Mesendoderm (in vitro differentiated cells): ENCODE data around the gene ZNF70.

Experiments used
- DNase-seq: peaks from one replicate; pipeline ENCODE4 v3.0.0; 2013
- H2AK5ac ChIP-seq: 2 replicates; pipeline ENCODE4 v1.6.1; 2013; ENCODE audit warnings: low read length, inconsistent platforms
- H2BK120ac ChIP-seq: 2 replicates; pipeline ENCODE4 v1.6.1; 2013; ENCODE audit warnings: low read depth, mild to moderate bottlenecking, low read length, moderate library complexity, mixed read lengths
- H2BK15ac ChIP-seq: replicated peaks from 2 replicates; pipeline ENCODE4 v1.6.1; 2013; ENCODE audit warnings: low read depth, mild to moderate bottlenecking, moderate library complexity
- H2BK5ac ChIP-seq: 2 replicates; pipeline ENCODE4 v1.6.1; 2013; ENCODE audit warnings: low read length, inconsistent platforms
- H3K18ac ChIP-seq: 2 replicates; pipeline ENCODE4 v1.6.1; 2013; ENCODE audit warnings: mild to moderate bottlenecking, low read length, mixed read lengths
- H3K23ac ChIP-seq: one replicate; pipeline ENCODE4 v1.6.1; 2013; ENCODE audit warnings: low read length
- H3K27ac ChIP-seq: 2 replicates; pipeline ENCODE4 v1.5.1; 2013; ENCODE audit warnings: low read depth, mild to moderate bottlenecking, inconsistent platforms, low read length, moderate library complexity
- H3K27me3 ChIP-seq: 2 replicates; pipeline ENCODE4 v1.6.1; 2013; ENCODE audit warnings: low read length, control low read depth, mild to moderate bottlenecking, inconsistent platforms; ENCODE audit not compliant: insufficient read depth, poor library complexity
- H3K36me3 ChIP-seq: 2 replicates; pipeline ENCODE4 v1.6.1; 2013; ENCODE audit warnings: low read length, inconsistent platforms; ENCODE audit not compliant: control insufficient read depth, insufficient read depth
- H3K4ac ChIP-seq: one replicate; pipeline ENCODE4 v1.6.1; 2013; ENCODE audit warnings: low read depth, mild to moderate bottlenecking, low read length, moderate library complexity
- H3K4me1 ChIP-seq: 2 replicates; pipeline ENCODE4 v1.6.1; 2013; ENCODE audit warnings: low read depth, low read length, inconsistent platforms; ENCODE audit not compliant: control insufficient read depth
- H3K4me2 ChIP-seq: 2 replicates; pipeline ENCODE4 v1.6.1; 2013; ENCODE audit warnings: low read length
- H3K4me3 ChIP-seq: 2 replicates; pipeline ENCODE4 v1.5.1; 2013; ENCODE audit warnings: mild to moderate bottlenecking, low read length
- H3K56ac ChIP-seq: one replicate; pipeline ENCODE4 v1.6.1; 2013; ENCODE audit warnings: low read length
- H3K79me1 ChIP-seq: 2 replicates; pipeline ENCODE4 v1.6.1; 2013; ENCODE audit warnings: low read length, inconsistent platforms
- H3K79me2 ChIP-seq: 2 replicates; pipeline ENCODE4 v1.6.1; 2013; ENCODE audit warnings: mild to moderate bottlenecking, low read length; ENCODE audit not compliant: control insufficient read depth, insufficient read depth
- H3K9ac ChIP-seq: 2 replicates; pipeline ENCODE4 v1.6.1; 2013; ENCODE audit warnings: low read length, inconsistent platforms
- H4K5ac ChIP-seq: one replicate; pipeline ENCODE4 v1.6.1; 2013; ENCODE audit warnings: low read length
- H4K8ac ChIP-seq: one replicate; pipeline ENCODE4 v1.6.1; 2013; ENCODE audit warnings: low read depth, mild to moderate bottlenecking, control low read depth, low read length, moderate library complexity
- WGBS: extraction: QIAGEN DNeasy Blood & Tissue Kit; methylation state at CpG from one replicate; pipeline ENCODE4 v1.1.7; 2013; ENCODE audit warnings: low lambda C conversion rate, missing lambda C conversion rate; ENCODE audit not compliant: insufficient coverage; ENCODE audit errors: extremely low coverage; 5-methylcytosine and 5-hydroxymethylcytosine counted together

Gene ZNF70

GRCh38 chr22:23709107-23709506 is 41.8 kb downstream of the ZNF70 start:
- H2BK120ac ChIP-seq: no peak overlapping the region
- no peak overlapping the region for H3K56ac ChIP-seq
- no peak overlapping the region for H2AK5ac ChIP-seq
- H3K4ac ChIP-seq: no peak overlapping the region
- H3K79me2 ChIP-seq: no peaks in the 10 kb centered on the region
- no peak overlapping the region for H2BK15ac ChIP-seq
- H3K18ac ChIP-seq: no peak overlapping the region
- H3K4me2 ChIP-seq: no peak overlapping the region
- no peak overlapping the region for H3K27ac ChIP-seq
- peaks cover 4% of the 10 kb centered on the region for H3K79me1 ChIP-seq
- H3K4me1 ChIP-seq: no peaks in the 10 kb centered on the region
- peak; percentile 67 for DNase-seq
- no peak overlapping the region for H3K23ac ChIP-seq
- H3K4me3 ChIP-seq: no peak overlapping the region
- H4K8ac ChIP-seq: no peak overlapping the region
- WGBS: no CpG with 5 or more reads among the region's 2 CpGs
- no peaks in the 10 kb centered on the region for H3K27me3 ChIP-seq
- H4K5ac ChIP-seq: no peak overlapping the region
- no peak overlapping the region for H2BK5ac ChIP-seq
- peaks cover 5% of the 10 kb centered on the region for H3K36me3 ChIP-seq
- H3K9ac ChIP-seq: no peak overlapping the region

DNA sequence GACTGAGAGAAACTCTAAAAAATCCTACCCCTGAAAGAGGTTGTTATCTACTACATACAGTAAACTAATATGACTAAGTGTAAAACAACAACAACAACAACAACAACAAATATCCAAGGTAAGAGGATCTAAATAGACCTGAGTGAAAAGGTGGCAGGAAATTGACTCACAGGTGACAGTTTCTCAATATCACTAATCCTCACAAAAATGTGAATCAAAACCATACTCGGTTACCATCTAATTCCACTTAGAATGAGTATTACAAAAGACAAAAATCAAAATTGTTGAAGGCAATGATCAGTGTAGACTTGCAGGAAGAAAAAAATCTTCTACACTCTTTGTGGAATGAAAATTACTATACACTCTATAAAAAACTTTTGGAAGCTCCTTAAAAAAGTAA is 42.6 kb downstream of the ZNF70 start:
- WGBS: no CpG with 5 or more reads among the region's 1 CpG
- Histone ChIP-seq H2BK120ac (no peak overlapping the region), H3K79me1 (peaks cover 7% of the 10 kb centered on the region), H3K23ac (no peak overlapping the region), H3K4ac (no peak overlapping the region), H3K27me3 (no peaks in the 10 kb centered on the region), H3K9ac (no peak overlapping the region), H2AK5ac (no peak overlapping the region), H3K4me3 (no peak overlapping the region), H3K4me1 (no peaks in the 10 kb centered on the region), H2BK5ac (no peak overlapping the region), H3K79me2 (no peaks in the 10 kb centered on the region), H4K5ac (no peak overlapping the region), H3K18ac (no peak overlapping the region), H2BK15ac (no peak overlapping the region), H3K36me3 (peaks cover 5% of the 10 kb centered on the region), H3K4me2 (no peak overlapping the region), H3K56ac (no peak overlapping the region), H4K8ac (no peak overlapping the region), H3K27ac (no peak overlapping the region)
- DNase-seq: no peak

DNA sequence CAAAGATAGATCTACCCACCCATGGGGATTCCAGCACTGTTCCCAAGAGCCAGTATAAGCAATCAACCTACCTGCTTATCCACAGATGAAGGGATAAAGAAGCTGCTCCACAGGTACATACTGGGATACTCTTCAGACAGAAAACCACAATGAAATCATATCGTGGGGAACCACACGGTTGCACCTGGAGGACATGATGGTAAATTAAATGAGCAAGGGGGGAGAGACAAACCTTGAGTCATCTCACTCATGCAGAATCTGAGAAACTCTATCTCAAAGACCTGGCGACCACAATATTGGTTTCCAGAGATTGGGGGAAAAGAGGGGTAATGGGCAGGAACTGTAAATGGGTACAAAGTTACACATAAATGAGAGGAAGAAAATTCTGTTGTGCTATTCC is 45.6 kb downstream of the ZNF70 start:
- Histone ChIP-seq H3K4me3 (no peak overlapping the region), H3K79me2 (peaks cover 2% of the 10 kb centered on the region), H3K4me1 (no peaks in the 10 kb centered on the region), H3K56ac (no peak overlapping the region), H3K4ac (no peak overlapping the region), H4K5ac (no peak overlapping the region), H3K18ac (no peak overlapping the region), H3K9ac (no peak overlapping the region), H2BK15ac (no peak overlapping the region), H3K36me3 (peaks cover 8% of the 10 kb centered on the region), H3K79me1 (peaks cover 17% of the 10 kb centered on the region), H3K23ac (no peak overlapping the region), H3K27ac (no peak overlapping the region), H3K4me2 (no peak overlapping the region), H2BK120ac (no peak overlapping the region), H3K27me3 (no peaks in the 10 kb centered on the region), H2BK5ac (no peak overlapping the region), H2AK5ac (no peak overlapping the region), H4K8ac (no peak overlapping the region)
- DNase-seq: no peak
- no CpG with 5 or more reads among the region's 3 CpGs for WGBS

DNA sequence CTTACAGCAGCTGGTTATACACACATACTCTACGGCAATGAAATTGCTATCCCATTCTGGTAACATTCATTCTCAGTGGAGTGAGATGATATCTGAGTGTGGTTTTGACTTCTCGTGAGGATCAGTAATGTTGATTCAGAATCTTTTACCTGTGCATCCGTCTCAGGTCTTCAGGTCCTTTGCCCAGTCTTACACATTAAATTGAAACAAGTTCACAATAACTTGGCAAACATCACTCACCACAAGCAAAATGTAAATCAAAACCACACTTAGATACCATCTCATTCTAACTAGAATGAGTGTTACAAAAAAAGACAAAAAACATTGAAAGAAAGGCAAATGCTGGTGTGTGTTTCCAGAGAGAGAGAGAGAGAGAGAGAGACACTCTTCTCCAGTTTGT is 46.1 kb downstream of the ZNF70 start:
- no peak overlapping the region for H3K23ac ChIP-seq
- H4K8ac ChIP-seq: no peak overlapping the region
- H2BK5ac ChIP-seq: no peak overlapping the region
- H2AK5ac ChIP-seq: no peak overlapping the region
- H3K4me3 ChIP-seq: no peak overlapping the region
- peaks cover 17% of the 10 kb centered on the region for H3K79me1 ChIP-seq
- H3K79me2 ChIP-seq: peaks cover 2% of the 10 kb centered on the region
- H3K4me2 ChIP-seq: no peak overlapping the region
- H3K36me3 ChIP-seq: peaks cover 8% of the 10 kb centered on the region
- H3K4ac ChIP-seq: no peak overlapping the region
- H3K4me1 ChIP-seq: no peaks in the 10 kb centered on the region
- H2BK120ac ChIP-seq: no peak overlapping the region
- no peak overlapping the region for H3K56ac ChIP-seq
- no peak overlapping the region for H4K5ac ChIP-seq
- H3K27ac ChIP-seq: no peak overlapping the region
- H2BK15ac ChIP-seq: no peak overlapping the region
- no peak for DNase-seq
- WGBS: no CpG with 5 or more reads among the region's 3 CpGs
- no peak overlapping the region for H3K18ac ChIP-seq
- H3K27me3 ChIP-seq: no peaks in the 10 kb centered on the region
- no peak overlapping the region for H3K9ac ChIP-seq

- H3K36me3 ChIP-seq: peaks cover 8% of the 10 kb centered on the region
- H3K4me3 ChIP-seq: no peak overlapping the region
- H4K5ac ChIP-seq: no peak overlapping the region
- H2BK5ac ChIP-seq: no peak overlapping the region
- no peak overlapping the region for H3K27ac ChIP-seq
- no CpG with 5 or more reads among the region's 5 CpGs for WGBS
- no peak overlapping the region for H2AK5ac ChIP-seq
- peaks cover 17% of the 10 kb centered on the region for H3K79me1 ChIP-seq
- no peak overlapping the region for H4K8ac ChIP-seq
- H3K4me2 ChIP-seq: no peak overlapping the region
- no peak for DNase-seq
- H3K27me3 ChIP-seq: no peaks in the 10 kb centered on the region
- H3K56ac ChIP-seq: no peak overlapping the region
- no peak overlapping the region for H2BK15ac ChIP-seq
- no peaks in the 10 kb centered on the region for H3K4me1 ChIP-seq
- H3K23ac ChIP-seq: no peak overlapping the region
- no peak overlapping the region for H2BK120ac ChIP-seq
- H3K4ac ChIP-seq: no peak overlapping the region
- H3K79me2 ChIP-seq: peaks cover 2% of the 10 kb centered on the region
- no peak overlapping the region for H3K18ac ChIP-seq
- H3K9ac ChIP-seq: no peak overlapping the region
Observed at GRCh38 chr22:23704062-23704461, 46.9 kb downstream of the ZNF70 start.

GRCh38 chr22:23700706-23701105 is 50.2 kb downstream of the ZNF70 start:
- no peak overlapping the region for H3K9ac ChIP-seq
- no peak overlapping the region for H3K27ac ChIP-seq
- H2BK15ac ChIP-seq: no peak overlapping the region
- no peak overlapping the region for H3K56ac ChIP-seq
- no peak overlapping the region for H3K18ac ChIP-seq
- H2BK5ac ChIP-seq: no peak overlapping the region
- no peak overlapping the region for H3K23ac ChIP-seq
- no peak overlapping the region for H3K4me2 ChIP-seq
- no peak for DNase-seq
- peaks cover 17% of the 10 kb centered on the region for H3K79me1 ChIP-seq
- no peaks in the 10 kb centered on the region for H3K27me3 ChIP-seq
- peaks cover 5% of the 10 kb centered on the region for H3K36me3 ChIP-seq
- no CpG with 5 or more reads among the region's 7 CpGs for WGBS
- H4K8ac ChIP-seq: no peak overlapping the region
- H3K4me3 ChIP-seq: no peak overlapping the region
- no peak overlapping the region for H4K5ac ChIP-seq
- H3K4ac ChIP-seq: no peak overlapping the region
- H2AK5ac ChIP-seq: no peak overlapping the region
- peaks cover 2% of the 10 kb centered on the region for H3K79me2 ChIP-seq
- no peak overlapping the region for H2BK120ac ChIP-seq
- H3K4me1 ChIP-seq: no peaks in the 10 kb centered on the region
